K562 treated with DMSO at 1 percent for 12 hours (cell line): ENCODE results near the gene TESPA1. TPM values are rescaled to one million over a fixed set of nuclear protein-coding genes. Genes with fewer than 3 reads are reported as not detected.

Source experiments
- total RNA-seq: library from RNA; unstranded; fragments of 300-600 nt; gene quantifications from 2 replicates; pipeline ENCODE4 v1.2.3, GENCODE V29; 2022; ENCODE audit not compliant: insufficient read depth

Gene TESPA1
- total RNA-seq = 5.3 and 6.6 TPM in 2 replicates

GRCh38 chr12:54984658-54985376 is at the start of gene TESPA1:
Gene TESPA1 (minus strand): TSS chr12:54984762. CDS start chr12:54974562, 10,200 bp downstream.

GRCh38 chr12:55019784-55020183 is 35.2 kb upstream of the TESPA1 start, which contains the start of gene NEUROD4:
Gene NEUROD4 (plus strand): TSS chr12:55019974. CDS start chr12:55026440, 6,466 bp downstream.

Other genes starting within 250 kb of the TESPA1 start
- not detected in 2 replicates for gene MUCL1, start 130.2 kb downstream of the TESPA1 start, total RNA-seq
- gene NEUROD4, start 35.2 kb upstream of the TESPA1 start, total RNA-seq = not detected in 2 replicates
- not detected in 2 replicates for gene OR9K2, start 141.6 kb upstream of the TESPA1 start, total RNA-seq
- gene OR10A7, start 236.3 kb upstream of the TESPA1 start, total RNA-seq = not detected in 2 replicates